Fibroblast of lung (primary cell): ENCODE measurements around the gene HBQ1.

Experiments used
- CTCF ChIP-seq, 2 donors: IDR thresholded peaks in 1 of 2; conservative IDR thresholded peaks in 1 of 2; 1 replicate in 1 of 2; 2 replicates in 1 of 2; pipeline ENCODE4 v1.5.1; 2011 to 2012; ENCODE audit warnings: low read length in 2 of 2, control low read depth in 1 of 2, inconsistent platforms in 1 of 2, low read depth in 1 of 2, mild to moderate bottlenecking in 1 of 2
- EZH2 ChIP-seq: IDR thresholded peaks from 2 replicates; pipeline ENCODE4 v1.5.1; 2012; ENCODE audit warnings: low read length, control low read depth, mild to moderate bottlenecking; ENCODE audit errors: missing control alignments

- TF ChIP-seq CTCF (conservative IDR thresholded peaks at IDR 0.05 in 1 of 2, IDR thresholded peaks at IDR 0.05 in 1 of 2; ENCODE audit: low read depth in 1 of 2, low read length in 2 of 2) (no peak), EZH2 (no peak)
Measured at GRCh38 chr16:220021-220420, 39.8 kb downstream of the HBQ1 start.
